Activated T-helper 1 cell treated with anti-CD3 and anti-CD28 coated beads, Interleukin-12 subunit alpha, Interleukin-12 subunit beta, Interleukin-2, Interleukin-4 antibody, amounts not matched to agents 30 ng/mL and 10 ng/mL and 1 ng/mL, durations not matched to agents 14 hours and 24 hours and 36 hours (primary cell): Measurements from ENCODE around the gene C4orf50. TPM values are rescaled to one million over a fixed set of nuclear protein-coding genes. Genes with fewer than 3 reads are reported as not detected.

Source experiments
- DNase-seq: peaks from one replicate; pipeline ENCODE4 v3.0.0; 2021; ENCODE audit warnings: low spot score
- H3K27ac Mint-ChIP-seq: one replicate; pipeline ENCODE4 v1.8.0; 2021; ENCODE audit warnings: mild to moderate bottlenecking, mixed read lengths
- H3K27me3 Mint-ChIP-seq: one replicate; pipeline ENCODE4 v1.8.0; 2022; ENCODE audit warnings: mild to moderate bottlenecking, moderate library complexity, mixed read lengths; ENCODE audit not compliant: insufficient read depth
- H3K36me3 Mint-ChIP-seq: one replicate; pipeline ENCODE4 v1.8.0; 2021; ENCODE audit warnings: low read depth, mixed read lengths
- H3K4me1 Mint-ChIP-seq: one replicate; pipeline ENCODE4 v1.8.0; 2021; ENCODE audit warnings: low read depth, mixed read lengths
- H3K4me3 Mint-ChIP-seq: one replicate; pipeline ENCODE4 v1.8.0; 2021; ENCODE audit warnings: mild to moderate bottlenecking, moderate library complexity, mixed read lengths
- H3K9me3 Mint-ChIP-seq: one replicate; pipeline ENCODE4 v1.8.0; 2021; ENCODE audit warnings: mixed read lengths
- intact Hi-C: fragments of 100-400 bp; cut with micrococcal nuclease; formaldehyde crosslinking; loops from one replicate; pipeline ENCODE4 v1.15.1; 2024
- total RNA-seq: library from RNA; stranded (reverse); gene quantifications from 2 replicates; pipeline ENCODE4 v1.2.3, GENCODE V29; 2022

The C4orf50 gene
- total RNA-seq, 1 donor from 2014 or later = 0.52 TPM

DNA sequence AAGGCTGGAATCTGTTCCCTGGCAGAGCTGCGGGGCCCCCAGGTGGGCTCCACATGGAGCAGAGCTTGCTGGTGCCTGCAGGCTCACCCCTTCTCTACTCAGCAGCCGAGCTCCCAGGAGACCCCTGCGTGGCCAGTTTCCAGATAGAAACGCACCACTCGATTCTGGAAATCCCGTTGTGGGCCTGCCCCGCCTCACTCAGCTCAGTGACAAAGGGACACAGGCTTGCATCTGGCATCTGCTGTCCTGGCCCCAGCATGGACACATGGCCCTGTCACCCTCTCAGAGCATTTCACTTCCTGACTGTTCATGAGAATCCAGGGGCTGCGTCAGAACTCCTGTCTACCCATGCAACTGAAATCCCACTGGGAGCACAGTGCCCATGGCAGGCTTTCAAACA lies 20.5 kb upstream of the C4orf50 start:
- H3K9me3 Mint-ChIP-seq = no peaks in the 10 kb centered on the region
- intact Hi-C loops = no loop called here
- no peak overlapping the region for H3K4me3 Mint-ChIP-seq
- H3K36me3 Mint-ChIP-seq = no peaks in the 10 kb centered on the region
- no peak overlapping the region for H3K27ac Mint-ChIP-seq
- H3K4me1 Mint-ChIP-seq = peaks cover 20% of the 10 kb centered on the region
- no peak for DNase-seq
- H3K27me3 Mint-ChIP-seq = no peaks in the 10 kb centered on the region

DNA sequence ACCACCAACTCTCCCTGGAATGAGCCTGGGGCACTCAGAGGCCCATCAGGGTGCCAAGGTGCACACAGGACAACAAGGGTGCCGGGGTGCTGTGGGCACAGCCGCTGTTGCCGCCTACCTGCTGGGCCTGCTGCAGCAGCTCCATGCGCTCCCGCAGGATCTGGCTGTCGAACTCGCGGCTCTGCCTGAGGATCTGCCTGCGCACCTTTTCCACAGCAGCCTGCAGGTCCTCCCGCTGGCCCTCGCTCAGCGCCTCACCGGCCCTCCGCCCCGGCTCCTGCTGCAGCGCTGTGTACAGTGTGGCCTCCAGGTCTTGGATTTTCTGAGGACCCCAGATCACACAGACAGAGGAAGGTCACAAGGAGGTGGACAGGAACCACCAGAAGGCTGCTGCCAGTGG lies 17.6 kb upstream of the C4orf50 start:
- DNase-seq = no peak
- Mint-ChIP-seq H3K27ac (no peak overlapping the region), H3K4me1 (no peaks in the 10 kb centered on the region), H3K4me3 (no peak overlapping the region), H3K9me3 (no peaks in the 10 kb centered on the region), H3K27me3 (no peaks in the 10 kb centered on the region), H3K36me3 (no peaks in the 10 kb centered on the region)
- intact Hi-C loops = no loop called here

DNA sequence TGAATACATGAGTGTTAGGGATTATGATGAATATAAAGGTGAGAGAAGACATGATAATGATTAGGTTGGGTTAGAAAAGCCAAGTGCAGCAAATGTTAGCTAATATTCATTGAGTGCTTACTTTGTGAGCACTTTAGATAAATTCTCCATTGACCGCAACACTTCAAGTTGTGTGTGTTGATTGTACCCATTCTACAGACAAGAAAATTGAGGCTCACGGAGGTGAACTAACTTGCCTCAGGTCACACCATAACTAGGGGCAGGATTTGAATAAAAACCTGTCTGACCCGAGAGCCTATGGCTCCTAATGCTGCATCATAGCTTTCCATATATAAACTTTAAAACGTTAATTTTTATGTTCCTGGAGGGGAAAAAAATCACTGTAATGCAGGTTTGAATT lies 15.2 kb upstream of the C4orf50 start:
- no peaks in the 10 kb centered on the region for H3K9me3 Mint-ChIP-seq
- no peak overlapping the region for H3K4me3 Mint-ChIP-seq
- no peak overlapping the region for H3K27ac Mint-ChIP-seq
- no peaks in the 10 kb centered on the region for H3K27me3 Mint-ChIP-seq
- intact Hi-C loops = no loop called here
- DNase-seq = no peak
- no peaks in the 10 kb centered on the region for H3K36me3 Mint-ChIP-seq
- H3K4me1 Mint-ChIP-seq = no peaks in the 10 kb centered on the region

DNA sequence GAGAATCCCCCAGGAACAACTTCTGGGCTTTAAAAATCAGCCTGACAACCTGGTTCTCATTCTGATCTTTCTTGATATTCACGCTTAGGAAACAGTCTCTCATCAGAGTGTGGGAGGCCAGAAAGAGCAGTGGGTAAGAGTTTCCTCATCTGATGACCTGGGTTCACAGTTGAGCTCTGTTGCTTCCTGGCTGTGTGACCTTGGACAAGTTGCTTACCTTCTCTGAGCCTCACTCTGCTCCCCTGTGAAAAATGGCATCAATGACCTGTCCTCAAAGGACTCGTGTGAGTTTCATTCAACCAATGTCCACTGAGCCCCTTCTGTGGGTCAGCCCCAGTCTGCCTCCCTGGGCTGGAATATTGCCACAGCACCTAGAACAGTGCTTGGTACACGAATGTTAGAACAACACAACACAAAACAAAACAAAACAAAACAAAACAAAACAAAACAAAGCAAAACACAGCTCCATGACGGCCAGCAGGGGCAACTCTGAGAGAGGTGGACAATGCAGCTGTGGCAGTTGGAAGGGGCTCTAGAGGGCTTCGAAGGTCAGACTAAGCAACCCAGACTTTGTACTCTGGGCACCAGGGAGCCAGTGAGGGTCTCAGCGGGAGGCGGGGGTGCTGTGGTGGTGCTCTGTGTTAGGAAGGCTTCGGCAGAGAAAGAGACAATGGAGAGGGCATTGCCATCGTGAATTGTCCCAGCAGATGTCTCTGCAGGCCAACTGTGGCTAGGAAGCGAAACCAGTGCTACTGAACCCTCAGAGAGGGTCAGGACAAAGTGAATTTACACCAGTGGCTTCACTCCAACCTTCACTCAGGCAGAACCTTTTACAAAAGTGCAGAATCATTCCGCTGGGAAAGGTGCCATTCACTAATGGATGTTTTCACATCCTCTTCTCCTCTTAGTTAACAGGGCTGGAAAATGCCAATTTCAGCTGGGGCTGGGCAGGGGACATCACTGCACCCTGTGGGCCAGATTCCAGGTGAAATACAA lies 14.3 kb upstream of the C4orf50 start:
- H3K27ac Mint-ChIP-seq = no peak overlapping the region
- no peak for DNase-seq
- no peaks in the 10 kb centered on the region for H3K36me3 Mint-ChIP-seq
- H3K9me3 Mint-ChIP-seq = no peaks in the 10 kb centered on the region
- H3K4me1 Mint-ChIP-seq = no peaks in the 10 kb centered on the region
- H3K4me3 Mint-ChIP-seq = no peak overlapping the region
- intact Hi-C loops = no loop called here
- no peaks in the 10 kb centered on the region for H3K27me3 Mint-ChIP-seq

DNA sequence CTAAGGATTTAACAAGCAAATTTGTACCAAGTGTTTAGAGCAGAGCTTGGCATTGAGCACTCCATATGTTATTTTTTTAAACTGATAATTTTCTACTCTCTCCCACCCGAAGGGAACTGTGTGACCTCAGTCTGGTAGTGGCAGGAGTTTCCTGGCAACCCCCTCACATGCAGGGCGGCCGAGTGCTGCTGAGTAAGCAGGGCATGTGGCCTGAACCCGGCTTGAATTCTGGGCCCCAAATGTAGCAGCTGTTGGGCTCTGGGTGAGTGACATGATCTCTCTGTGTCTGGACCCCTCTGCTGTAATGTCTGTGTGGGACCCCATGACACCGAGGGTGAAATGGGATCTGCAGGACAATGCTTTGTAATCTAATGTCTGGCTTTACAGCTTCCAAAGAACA lies 13.6 kb upstream of the C4orf50 start:
- intact Hi-C loops = no loop called here
- Mint-ChIP-seq H3K36me3 (no peaks in the 10 kb centered on the region), H3K4me1 (no peaks in the 10 kb centered on the region), H3K27me3 (no peaks in the 10 kb centered on the region), H3K4me3 (no peak overlapping the region), H3K27ac (no peak overlapping the region), H3K9me3 (no peaks in the 10 kb centered on the region)
- DNase-seq = no peak

DNA sequence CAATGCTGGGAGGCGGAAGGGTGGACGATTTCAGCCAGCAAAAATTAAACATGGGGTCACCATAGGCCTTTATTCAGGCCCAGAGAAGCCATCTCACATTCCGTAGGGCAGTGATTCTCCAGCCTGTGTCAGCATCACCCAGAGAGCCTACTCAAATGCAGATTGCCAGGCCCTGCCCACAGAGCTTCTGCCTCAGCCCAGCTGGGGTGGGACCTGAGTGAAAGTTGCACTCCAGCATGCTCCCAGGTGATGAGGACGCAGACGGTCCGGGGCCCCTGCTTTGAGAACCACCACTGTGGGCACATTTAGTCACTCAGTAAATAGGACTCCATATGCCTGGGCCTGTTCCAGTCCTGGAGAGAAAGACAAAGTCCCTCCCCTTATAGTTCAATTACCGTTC lies 12.4 kb upstream of the C4orf50 start:
- H3K27ac Mint-ChIP-seq = no peak overlapping the region
- no peaks in the 10 kb centered on the region for H3K36me3 Mint-ChIP-seq
- no peaks in the 10 kb centered on the region for H3K9me3 Mint-ChIP-seq
- DNase-seq = no peak
- no peak overlapping the region for H3K4me3 Mint-ChIP-seq
- H3K4me1 Mint-ChIP-seq = no peaks in the 10 kb centered on the region
- intact Hi-C loops = no loop called here
- no peaks in the 10 kb centered on the region for H3K27me3 Mint-ChIP-seq

DNA sequence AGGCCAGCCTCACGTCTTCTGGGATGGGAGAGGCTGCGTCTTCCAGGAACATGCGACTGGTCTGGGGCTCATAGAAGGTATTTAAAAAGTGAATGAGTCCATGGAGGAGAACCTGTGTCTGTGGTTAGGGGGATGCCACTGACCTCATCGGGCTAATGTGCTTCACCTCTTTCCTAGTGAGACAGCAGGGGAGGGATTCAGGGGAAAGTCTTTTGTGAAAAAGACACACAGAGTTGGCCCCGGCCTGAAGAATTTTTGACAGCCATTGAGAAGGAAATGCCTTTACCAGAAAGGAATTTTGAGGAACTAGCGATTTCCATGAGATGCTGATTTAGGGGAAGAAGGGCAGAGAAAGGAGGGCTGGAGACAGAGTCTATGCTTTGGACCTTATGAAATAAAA lies 11.0 kb upstream of the C4orf50 start:
- H3K27me3 Mint-ChIP-seq = no peaks in the 10 kb centered on the region
- H3K27ac Mint-ChIP-seq = no peak overlapping the region
- no peak for DNase-seq
- H3K36me3 Mint-ChIP-seq = no peaks in the 10 kb centered on the region
- H3K9me3 Mint-ChIP-seq = no peaks in the 10 kb centered on the region
- intact Hi-C loops = no loop called here
- no peak overlapping the region for H3K4me3 Mint-ChIP-seq
- H3K4me1 Mint-ChIP-seq = no peaks in the 10 kb centered on the region

DNA sequence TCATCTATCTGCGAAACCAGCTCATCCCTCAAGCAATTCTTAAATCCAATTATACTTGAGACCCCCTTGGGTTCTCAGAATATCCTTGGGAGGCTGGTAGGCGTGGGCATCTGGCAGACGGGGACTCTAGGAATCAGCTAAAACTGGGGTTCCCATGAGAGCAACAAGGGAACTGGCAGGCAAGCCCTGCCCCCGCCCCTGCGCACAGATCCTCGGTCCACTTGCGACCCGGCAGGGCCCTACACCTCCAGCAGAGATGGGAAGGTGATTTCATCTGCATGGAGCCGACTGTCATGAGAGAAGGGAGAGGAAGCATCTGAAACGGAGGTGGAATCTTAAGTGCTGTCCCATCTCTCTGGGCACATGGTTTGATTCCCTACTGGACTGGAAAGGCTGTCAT lies 9.9 kb upstream of the C4orf50 start:
- H3K4me1 Mint-ChIP-seq = no peaks in the 10 kb centered on the region
- no peak for DNase-seq
- H3K27ac Mint-ChIP-seq = no peak overlapping the region
- no peaks in the 10 kb centered on the region for H3K27me3 Mint-ChIP-seq
- no peak overlapping the region for H3K4me3 Mint-ChIP-seq
- H3K36me3 Mint-ChIP-seq = no peaks in the 10 kb centered on the region
- intact Hi-C loops = no loop called here
- no peaks in the 10 kb centered on the region for H3K9me3 Mint-ChIP-seq

DNA sequence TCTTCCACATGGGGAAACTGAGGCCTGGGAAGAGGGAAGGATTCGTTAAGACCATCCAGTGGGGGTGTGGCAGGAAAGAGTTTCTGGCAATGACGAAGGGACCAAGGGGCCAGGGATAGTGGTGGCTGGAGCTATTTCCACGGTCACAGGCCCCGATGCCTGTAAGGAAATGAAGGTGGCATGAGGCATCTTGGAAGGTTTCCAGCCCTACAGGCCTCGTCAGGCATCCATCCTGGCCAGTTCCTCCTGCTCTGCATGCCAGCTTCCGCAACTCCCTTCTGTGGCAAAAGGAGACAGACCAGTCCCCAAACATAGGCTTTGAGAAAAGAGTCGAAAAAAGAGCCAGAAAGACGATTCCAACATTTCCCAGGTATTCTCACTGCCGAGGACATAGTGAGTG lies 9.2 kb upstream of the C4orf50 start:
- Mint-ChIP-seq H3K27ac (no peak overlapping the region), H3K4me3 (no peak overlapping the region), H3K36me3 (no peaks in the 10 kb centered on the region), H3K27me3 (no peaks in the 10 kb centered on the region), H3K4me1 (no peaks in the 10 kb centered on the region), H3K9me3 (no peaks in the 10 kb centered on the region)
- intact Hi-C loops = no loop called here
- DNase-seq = no peak

DNA sequence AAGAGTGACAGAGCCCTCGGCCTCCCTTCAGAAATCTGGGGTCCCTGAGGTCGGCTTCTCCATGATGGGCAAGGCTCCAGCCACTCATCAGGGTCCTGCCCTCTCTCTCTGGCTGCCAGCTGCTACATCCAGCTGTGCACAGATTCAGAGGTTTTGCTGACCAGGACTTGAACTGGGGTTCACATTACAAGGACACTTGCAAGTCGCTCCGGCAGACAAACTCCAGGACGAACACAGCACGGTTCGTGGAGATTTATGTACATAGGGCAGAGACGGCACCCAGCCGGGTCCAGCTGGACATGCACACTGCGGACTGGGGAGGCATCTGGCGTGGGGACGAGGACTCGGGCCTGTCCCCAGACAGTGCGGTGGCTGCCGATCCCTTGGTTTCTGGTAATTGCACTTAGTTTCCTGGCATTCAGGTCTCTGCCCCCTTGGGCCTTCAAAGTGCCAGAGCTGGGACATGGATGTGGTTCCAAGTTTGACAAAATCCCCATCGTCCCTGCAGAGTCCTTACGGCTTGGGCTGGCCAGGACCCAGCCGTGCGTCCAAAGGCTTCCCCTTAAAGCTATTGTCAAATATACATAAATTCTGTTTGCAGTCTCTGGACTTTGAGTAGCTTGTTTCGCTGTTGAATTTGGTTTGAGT lies 6.2 kb upstream of the C4orf50 start:
- H3K4me1 Mint-ChIP-seq = no peaks in the 10 kb centered on the region
- intact Hi-C loops = no loop called here
- no peaks in the 10 kb centered on the region for H3K27me3 Mint-ChIP-seq
- H3K27ac Mint-ChIP-seq = no peak overlapping the region
- no peak for DNase-seq
- H3K4me3 Mint-ChIP-seq = no peak overlapping the region
- H3K36me3 Mint-ChIP-seq = no peaks in the 10 kb centered on the region
- no peaks in the 10 kb centered on the region for H3K9me3 Mint-ChIP-seq

DNA sequence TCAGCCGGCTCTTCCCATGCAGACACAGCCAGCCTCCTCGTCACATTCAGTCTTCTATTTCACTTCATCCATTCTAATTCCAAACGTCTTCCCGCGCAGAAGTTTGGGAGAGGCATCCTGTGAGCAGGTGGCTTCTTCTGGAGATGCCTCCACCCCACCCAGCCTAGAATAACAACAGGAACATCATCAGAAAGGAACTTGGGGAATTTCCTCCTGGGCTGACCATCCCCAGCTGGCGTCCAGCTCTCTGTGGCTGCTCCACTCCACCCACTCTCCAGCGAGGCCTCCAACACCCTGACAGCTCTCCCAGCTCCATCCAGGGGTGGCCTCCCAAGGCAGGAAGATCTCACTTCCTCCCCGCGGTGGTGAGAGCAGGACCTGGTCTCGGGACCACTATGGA lies 5.5 kb upstream of the C4orf50 start:
- intact Hi-C loops = no loop called here
- no peak overlapping the region for H3K27ac Mint-ChIP-seq
- no peak overlapping the region for H3K4me3 Mint-ChIP-seq
- no peak for DNase-seq
- H3K9me3 Mint-ChIP-seq = no peaks in the 10 kb centered on the region
- H3K4me1 Mint-ChIP-seq = no peaks in the 10 kb centered on the region
- no peaks in the 10 kb centered on the region for H3K36me3 Mint-ChIP-seq
- no peaks in the 10 kb centered on the region for H3K27me3 Mint-ChIP-seq

DNA sequence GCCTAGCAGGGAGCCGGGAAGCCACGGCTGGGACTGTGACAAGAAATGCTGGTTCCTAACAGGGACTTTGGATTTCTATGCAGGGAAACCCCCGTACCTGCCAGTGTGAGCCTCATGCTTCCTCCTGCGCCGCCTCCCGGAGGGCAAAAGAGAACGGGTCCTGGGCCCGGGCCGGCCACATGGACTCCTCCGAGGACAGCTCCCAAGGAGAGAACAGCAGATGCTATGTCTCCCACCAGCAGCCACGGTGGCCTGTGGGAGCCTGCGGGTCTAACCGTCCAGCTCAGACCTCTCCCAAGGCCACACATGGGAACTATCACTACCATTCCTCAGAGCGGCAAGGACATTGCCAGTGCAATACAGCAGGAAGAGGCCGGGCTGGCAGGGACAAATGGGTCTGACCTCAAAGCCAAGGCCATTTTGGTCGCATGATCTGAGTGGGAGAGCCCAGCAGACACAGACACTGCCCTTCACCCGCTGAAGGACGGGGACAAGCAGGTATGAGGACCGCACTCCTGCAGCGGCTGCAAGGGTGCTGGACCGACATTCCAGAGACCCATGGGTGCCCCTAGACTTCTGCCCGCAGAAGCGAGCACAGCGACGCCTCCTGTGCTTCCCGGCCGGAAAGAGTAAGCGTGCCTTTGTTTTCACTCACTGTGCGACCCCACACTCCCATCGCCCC lies 4.5 kb upstream of the C4orf50 start:
- Mint-ChIP-seq H3K4me1 (no peaks in the 10 kb centered on the region), H3K27me3 (no peaks in the 10 kb centered on the region), H3K36me3 (no peaks in the 10 kb centered on the region), H3K4me3 (no peak overlapping the region), H3K9me3 (no peaks in the 10 kb centered on the region), H3K27ac (no peak overlapping the region)
- intact Hi-C loops = no loop called here
- DNase-seq = no peak
